ENCODE measurements around the gene KIF14.

Gene KIF14, protein sequence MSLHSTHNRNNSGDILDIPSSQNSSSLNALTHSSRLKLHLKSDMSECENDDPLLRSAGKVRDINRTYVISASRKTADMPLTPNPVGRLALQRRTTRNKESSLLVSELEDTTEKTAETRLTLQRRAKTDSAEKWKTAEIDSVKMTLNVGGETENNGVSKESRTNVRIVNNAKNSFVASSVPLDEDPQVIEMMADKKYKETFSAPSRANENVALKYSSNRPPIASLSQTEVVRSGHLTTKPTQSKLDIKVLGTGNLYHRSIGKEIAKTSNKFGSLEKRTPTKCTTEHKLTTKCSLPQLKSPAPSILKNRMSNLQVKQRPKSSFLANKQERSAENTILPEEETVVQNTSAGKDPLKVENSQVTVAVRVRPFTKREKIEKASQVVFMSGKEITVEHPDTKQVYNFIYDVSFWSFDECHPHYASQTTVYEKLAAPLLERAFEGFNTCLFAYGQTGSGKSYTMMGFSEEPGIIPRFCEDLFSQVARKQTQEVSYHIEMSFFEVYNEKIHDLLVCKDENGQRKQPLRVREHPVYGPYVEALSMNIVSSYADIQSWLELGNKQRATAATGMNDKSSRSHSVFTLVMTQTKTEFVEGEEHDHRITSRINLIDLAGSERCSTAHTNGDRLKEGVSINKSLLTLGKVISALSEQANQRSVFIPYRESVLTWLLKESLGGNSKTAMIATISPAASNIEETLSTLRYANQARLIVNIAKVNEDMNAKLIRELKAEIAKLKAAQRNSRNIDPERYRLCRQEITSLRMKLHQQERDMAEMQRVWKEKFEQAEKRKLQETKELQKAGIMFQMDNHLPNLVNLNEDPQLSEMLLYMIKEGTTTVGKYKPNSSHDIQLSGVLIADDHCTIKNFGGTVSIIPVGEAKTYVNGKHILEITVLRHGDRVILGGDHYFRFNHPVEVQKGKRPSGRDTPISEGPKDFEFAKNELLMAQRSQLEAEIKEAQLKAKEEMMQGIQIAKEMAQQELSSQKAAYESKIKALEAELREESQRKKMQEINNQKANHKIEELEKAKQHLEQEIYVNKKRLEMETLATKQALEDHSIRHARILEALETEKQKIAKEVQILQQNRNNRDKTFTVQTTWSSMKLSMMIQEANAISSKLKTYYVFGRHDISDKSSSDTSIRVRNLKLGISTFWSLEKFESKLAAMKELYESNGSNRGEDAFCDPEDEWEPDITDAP (N-terminal part only)

DNA sequence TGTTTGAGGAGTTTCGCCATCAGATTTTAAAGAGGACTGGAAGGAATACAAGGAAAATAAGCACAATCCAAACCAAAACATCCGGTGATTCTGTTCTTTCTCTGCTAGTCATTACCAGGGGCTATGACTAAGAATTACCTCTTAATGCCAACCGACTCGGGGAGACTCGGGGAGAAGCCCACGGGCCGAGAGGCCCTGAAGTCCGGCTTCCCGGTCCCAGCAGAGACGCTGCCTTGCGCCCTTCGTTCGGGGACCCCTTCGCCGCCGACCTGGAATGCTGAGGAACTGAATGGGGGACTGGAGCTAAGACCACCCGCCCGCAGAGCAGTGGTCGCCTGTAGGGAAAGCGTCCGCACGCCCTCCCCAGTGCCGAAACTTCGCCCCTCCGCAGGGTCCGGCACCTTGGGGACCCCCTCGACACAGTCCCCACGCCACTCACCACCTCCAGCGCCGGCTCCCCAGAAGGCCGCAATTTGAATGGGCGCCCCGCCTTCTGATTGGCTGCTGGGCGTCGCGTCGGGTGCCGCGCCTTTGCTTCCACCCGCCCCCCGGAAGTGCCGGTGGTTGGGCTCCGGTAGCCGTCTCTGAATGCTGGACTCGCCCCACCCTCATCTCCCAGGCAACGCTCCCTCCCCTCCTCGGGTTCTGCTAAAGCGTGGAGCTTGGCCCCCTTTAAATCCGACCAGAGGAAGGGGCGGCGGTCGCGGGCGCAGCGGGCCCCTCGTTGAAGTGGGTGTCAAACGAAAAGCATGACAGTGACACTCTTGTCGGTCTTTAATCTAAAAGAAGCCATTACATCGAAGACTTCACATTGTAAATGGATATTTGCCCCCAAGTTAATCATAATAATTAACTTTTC is at the start of gene KIF14:
KIF14 (minus strand) TSS at position 479 of the 859 bp plus-strand sequence. CDS start 2,028 bp downstream, outside the sequence.
- DNase-seq: peak; percentile 88

DNA sequence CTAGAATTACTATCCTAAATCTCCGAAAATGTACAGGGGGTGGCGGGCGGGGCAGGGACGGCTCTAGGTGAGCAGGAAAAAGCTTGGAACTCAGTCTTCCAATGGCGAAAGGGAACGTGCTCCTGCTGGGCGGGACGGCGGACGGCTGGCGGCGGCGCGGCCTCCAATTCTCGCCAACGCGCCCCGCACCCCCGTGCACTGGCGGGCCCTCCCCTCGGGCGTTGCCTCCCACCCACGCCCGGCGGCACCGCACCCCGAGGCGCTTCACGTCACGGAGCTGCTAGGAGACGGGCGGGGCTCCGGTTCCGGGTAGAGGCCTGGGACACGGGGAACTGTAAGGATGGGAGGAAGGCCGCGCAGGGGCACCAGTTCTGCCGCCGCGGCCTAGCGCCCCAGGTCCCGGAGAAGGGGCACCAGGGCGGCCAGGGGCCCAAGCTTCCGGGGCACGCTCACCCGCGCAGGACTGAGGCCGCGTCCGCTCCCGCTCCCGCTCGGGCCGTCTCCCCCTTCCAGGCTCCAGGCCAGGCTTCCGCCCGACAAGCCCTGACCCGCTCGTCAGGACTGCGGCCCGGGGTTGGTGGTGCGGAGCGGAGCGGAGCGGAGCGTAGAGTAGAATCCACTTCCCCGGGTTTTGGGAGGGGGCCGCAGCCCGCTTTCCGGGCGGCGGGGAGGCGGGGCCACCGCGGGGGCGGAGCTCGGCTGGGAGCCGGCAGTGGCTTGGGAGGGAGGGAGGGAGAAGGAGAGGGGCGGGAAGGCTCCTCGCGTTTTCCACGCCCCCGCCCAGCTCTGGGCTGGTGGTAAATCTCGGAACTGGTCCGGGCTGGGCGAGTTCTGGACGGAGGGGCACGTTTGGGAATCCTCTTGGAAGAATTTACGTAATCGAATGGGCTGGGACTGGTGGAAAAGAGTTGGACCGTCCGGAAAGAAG is 49.0 kb upstream of the KIF14 start, which contains the start of gene DDX59:
DDX59 (minus strand) TSS at position 594 of the 928 bp plus-strand sequence. CDS start 3,167 bp downstream, outside the sequence.
- peak; percentile 97 for DNase-seq

DNA sequence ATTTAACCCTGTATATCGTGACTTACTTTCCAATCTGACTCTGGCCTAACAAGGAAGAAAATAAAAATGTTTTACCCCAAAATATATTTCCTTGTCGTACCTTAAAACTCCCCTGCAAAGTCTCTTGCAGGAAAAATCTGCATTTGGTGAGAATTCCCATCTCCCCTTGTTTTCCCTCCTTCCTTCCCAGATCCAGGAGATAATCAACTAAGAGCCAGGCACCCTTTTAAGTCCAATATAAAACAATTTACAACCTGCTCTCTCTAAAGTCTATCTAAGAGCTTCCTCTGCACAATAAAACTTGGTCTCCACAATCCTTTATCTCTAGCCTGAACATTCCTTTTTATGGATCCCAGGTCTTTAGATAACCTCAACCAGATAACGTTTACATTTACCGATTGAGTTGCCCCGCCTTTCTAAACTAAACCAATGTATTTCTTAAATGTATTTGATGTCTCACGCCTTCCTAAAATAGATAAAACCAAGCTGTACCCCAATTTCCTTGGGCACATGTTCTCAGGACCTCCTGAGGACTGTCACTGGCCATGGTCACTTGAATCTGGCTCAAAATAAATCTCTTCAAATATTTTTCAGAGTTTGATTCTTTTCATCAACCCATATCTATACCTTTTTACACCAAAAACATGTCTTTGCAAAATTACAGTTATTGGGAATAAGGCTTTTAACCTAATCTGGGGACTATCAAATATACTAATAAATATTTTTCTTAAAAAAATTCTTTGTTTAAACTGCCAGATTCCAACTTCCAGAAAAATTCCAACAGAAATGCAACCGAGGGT is 48.2 kb upstream of the KIF14 start:
- no peak for DNase-seq

DNA sequence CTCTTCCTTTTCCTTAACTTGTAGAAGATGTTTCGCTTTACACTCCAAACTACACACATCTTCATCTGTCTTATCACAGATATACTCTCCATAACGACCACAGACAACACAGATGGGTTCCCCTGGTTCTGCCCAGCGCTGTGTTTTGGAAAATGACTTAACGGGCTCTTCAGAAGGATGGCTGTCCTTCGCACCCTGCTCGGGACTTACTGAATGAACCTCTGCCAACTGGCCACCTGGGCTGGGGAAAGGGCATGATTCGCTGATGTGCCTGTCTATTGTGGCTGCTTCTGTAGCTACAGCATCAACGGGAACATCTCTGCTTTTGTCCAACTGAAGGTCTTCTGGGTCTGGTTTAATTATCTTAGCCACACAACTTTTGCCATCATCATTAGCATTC is 45.8 kb upstream of the KIF14 start:
- DNase-seq: no peak

DNA sequence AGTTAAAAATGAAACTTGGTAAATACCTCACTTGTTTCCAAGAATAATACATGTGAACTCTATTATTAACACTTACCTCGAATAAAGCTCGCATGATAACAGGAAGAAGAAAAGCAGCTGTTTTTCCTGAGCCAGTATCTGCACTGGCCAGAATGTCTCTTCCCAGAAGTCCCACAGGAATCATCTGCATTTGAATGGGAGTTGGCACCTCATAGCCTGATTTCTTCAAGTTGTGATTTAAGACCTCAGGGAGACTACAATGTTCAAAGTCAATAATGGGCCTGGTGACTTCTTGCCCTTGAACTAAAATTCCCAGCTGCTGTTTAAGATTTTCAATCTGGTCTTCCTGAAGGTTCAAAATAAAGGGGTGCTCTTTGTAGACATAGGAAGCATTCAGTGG is 45.3 kb upstream of the KIF14 start:
- DNase-seq: no peak

DNA sequence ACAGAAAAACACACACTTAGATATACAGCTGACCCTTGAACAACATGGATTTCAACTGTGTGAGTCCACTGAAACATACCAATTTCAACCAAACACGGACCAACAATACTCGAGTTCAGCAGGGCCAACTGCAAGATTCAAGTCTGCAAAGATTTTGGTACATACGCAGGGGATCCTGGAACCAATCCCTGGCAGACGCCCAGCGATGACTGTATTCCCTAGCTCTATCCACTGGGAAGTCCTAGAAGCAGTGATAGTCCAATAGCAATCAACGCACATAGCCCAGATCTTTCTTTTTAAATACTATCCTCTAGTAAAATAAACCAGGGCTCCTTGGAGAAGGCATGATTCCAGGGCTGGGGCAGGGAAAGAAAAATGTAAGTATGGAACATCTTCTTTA is 40.2 kb upstream of the KIF14 start:
- no peak for DNase-seq

DNA sequence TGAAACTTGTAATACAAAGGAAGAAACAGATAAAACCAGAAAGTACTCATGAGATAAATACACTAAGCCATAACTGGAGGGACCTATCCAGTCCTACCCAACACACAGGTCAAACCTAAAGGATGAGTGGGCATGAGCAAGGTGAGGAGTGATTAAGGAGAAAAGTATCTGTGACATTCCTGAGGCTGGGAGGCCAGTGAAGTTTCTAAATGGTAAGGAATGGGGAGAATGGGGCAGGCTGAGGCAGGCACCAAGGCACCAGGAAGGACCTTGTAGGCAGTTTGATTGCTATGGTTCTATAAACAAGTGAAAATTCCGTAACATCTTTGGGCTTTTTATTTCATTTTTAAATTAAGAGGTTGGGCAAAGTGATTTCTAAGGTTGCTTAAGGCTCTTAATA is 38.7 kb upstream of the KIF14 start:
- no peak for DNase-seq

DNA sequence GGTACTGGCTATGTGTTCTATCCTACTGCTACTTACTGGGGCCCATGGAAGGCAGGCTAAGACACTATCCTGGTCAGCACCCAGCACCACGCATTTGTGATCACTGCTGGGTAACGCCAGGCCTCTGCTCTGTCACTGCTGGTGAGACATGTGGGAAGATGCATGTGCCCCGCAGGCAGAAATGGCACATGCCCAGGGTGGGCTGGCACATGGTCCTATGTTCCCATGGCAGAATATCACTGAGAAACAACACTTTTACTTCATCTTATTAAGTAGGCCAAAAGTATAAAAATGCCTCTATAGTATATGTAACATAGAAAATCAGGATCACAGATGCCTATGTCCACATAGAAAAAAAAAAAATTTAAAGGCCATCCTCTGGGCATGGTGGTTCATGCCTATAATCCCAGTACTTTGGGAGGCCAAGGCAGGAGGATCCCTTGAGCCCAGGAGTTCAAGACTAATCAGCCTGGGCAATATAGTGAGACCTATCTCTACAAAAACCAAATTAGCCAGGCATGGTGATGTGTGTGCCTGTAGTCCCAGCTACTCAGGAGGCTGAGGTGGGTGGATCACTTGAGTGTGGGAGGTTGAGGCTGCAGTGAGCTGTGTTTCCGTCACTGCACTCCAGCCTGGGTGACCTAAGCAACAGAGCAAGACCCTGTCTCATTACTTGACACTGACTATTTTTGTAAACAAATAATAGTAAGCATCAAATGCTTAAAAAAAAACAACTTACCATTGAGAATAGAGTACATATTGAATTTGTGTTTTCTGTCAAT is 37.7 kb upstream of the KIF14 start:
- no peak for DNase-seq

DNA sequence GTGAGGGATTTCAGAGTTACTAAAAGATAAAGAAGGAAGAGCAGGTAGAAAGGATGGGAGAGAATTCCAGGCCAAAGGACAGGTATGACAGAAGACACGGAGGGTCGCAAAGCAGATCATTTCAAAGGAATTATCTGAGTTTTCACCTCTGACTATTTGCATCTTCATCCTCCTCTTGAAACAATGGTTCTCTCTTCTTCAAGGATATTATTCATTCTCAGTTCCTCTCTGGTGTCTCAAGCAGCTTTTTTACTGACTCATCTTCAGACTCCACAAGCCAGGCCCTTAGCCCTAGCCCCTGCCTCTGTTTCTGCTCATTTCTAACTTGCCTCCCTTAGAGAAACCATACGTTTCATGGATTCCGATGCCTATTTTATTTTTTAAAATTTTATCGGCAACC is 34.1 kb upstream of the KIF14 start:
- no peak for DNase-seq

DNA sequence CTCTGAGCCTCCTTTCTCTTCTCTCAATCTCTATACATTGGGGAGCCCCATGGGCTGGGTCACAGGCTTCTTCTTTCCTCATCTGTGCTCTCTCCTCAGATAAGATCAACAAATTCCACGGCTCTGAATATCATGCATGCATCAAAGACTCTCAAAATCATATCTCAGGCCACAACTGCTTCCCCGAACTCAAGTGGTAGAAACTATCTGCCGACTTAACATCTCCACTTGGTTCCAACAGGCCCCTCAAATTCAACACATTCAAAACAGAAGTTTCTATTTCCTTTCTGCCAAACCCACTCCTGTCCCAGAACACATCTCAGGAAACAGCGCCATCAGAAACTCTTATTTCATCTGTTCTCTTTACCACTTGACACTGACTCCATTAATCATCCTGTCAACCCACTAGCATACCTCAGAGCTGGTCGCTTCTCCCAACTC is 32.5 kb upstream of the KIF14 start:
- no peak for DNase-seq

DNA sequence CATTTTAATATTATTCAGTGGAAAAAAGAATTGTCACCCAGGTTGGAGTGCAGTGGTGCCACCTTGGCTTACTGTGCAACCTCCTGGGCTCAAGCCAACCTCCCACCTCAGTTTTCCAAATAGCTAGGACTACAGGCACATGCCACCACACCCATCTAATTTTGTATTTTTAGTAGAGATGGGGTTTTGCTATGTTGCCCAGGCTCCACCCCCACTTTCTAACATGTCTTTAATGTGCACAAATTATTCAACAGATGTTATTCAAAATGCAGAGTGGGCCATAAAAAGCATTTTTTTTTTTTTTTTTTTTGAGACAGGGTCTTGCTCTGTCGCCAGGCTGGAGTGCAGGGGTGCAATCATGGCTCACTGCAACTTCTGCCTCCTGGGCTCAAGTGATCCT is 31.8 kb upstream of the KIF14 start:
- DNase-seq: no peak

DNA sequence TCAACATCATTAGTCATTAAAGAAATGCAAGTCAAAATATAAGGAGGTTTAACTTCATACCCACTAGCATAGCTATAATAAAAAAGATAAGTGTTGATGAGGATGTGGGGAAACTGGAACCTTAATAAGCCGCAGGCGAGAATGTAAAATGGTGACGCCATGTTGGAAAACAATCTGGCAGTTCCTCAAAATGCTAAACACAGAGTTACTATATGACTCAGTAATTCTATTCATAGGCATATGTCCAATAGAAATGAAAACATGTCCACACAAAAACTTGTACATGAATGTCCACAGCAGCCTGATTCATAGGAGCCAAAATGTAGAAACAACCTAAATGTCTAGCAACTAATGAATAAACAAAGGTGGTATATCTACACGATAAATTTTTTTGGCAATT is 26.0 kb upstream of the KIF14 start:
- DNase-seq: no peak

DNA sequence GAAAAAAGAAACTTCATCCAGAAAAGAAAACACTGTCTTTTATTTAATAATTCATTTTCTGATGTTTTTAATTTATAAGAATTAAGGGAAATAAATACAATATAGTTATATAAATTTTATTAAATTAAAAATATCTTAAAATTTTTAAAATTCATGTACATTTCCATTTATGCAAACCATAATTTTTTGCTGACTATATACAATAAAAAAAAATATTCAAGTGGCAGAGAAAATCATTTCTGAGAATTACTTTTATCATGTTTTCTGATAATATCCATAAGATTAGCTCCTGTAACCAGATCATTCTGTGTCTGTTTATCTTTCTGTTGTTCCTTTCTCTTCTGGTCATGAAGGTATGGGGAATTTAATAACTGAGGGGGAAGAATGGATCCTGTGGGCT is 23.5 kb upstream of the KIF14 start:
- DNase-seq: no peak

DNA sequence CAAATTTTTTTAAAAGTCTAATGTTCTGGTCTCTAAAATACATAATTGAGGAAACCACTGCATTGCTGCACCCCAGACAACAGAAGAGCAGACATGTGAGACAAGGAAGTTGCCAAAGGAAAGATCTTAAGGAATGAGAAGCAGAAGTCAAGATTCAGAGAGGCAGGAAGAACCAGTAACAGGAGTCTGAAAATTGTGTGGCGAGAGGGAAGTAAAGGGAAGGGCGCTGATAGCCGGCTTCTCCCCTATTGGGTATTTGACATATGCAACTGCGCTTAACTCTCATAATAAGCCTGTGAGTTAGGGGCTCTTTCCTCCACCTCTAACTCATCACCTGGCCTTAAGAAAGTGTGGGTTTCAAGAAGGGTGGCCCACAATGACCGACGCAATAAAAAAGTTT is 21.9 kb upstream of the KIF14 start:
- DNase-seq: no peak

DNA sequence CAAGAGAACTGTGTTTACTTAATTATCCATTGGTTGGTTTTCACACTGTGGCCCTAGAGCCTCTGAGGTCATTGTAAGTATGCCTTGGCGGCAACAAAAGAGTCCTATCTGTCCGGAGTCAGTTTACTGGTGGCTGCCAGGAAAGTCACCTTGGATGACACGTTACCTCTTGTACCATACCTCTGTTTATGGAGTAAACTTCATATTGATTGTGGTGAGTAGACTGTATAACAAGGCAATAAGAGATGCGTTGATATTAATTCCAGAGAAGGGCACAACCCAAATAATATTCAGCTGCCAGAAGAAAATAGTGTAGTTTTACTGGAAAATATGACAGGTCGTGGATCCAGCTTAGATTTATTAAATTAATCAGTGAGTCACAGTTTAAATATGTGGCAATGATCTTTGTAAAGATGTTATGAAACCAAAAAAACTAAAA is 20.4 kb upstream of the KIF14 start:
- no peak for DNase-seq

DNA sequence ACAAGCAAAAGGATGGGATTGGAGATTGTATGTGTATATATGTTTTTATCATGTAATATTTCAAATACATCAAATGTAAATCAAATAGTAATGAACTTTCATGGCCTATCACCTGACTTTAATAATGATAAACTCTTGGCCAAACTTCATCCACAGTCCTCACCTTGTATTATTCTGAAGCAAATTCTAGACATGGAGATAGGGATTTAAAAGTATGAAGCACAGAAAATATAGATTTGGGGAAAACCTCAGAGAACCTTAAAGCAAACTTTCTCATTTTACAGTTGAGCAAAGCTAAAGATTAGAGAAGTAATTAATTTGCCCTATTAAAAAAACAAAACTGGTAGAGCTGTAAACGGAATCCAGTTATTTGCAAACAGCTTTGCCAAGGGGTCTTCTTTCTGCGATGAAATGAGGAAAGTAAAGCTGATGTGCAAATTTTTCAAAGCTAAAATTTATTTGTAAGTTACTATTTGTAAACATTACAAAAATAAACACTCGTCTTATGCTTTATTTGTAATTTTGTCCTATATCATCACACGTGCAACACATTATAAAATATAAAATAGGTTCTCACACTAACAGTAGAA is 19.9 kb upstream of the KIF14 start:
- no peak for DNase-seq

DNA sequence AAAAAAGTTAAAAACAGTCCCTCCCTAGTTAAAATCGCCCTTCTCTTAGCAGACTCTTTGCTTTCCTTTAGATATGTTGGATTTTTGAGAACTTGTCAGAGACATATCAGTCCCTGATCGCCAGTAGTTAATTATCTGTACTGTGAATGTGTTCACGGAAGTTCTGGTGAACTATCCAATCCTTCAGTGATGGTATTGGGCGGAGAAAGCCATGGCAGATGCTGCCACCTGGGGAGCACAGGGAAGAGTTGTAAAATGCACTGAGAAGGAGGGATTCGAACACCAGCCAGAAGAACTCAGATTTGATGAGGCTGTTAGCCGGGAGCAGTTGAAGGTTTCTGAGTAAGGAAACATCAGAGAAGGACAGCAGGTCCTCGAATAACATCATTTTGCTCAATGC is 17.5 kb upstream of the KIF14 start:
- DNase-seq: no peak

DNA sequence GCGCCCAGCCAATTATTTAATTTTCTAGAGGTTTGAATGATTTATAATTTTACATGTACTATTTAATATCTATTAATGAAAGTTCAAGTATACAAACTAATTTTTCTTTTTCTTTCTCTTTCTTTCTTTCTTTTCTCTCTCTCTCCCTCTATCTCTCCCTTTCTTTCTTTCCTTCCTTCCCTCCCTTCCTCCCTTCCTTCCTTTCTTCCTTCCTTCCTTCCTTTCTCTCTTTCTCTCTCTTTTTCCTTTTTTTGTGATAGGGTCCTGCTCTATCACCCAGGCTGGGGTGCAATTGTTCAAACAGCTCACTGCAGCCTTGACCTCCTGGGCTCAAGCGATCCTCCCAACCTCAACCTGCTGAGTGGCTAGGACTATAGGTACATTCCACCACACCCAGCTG is 16.1 kb upstream of the KIF14 start:
- no peak for DNase-seq

All from DMS153 (cell line).